IPS-NIHi11 (cell line): ENCODE results near the gene PLPP3.
"Not testable (repeated sequence)": the region's sequence is repeated elsewhere in the genome, so short reads cannot be mapped to it uniquely, and the experiment has no call there.

Experiments used
- DNase-seq: peaks from one replicate; pipeline ENCODE4 v3.0.0; 2012; ENCODE audit warnings: mixed read lengths, low spot score

PLPP3 gene

DNA sequence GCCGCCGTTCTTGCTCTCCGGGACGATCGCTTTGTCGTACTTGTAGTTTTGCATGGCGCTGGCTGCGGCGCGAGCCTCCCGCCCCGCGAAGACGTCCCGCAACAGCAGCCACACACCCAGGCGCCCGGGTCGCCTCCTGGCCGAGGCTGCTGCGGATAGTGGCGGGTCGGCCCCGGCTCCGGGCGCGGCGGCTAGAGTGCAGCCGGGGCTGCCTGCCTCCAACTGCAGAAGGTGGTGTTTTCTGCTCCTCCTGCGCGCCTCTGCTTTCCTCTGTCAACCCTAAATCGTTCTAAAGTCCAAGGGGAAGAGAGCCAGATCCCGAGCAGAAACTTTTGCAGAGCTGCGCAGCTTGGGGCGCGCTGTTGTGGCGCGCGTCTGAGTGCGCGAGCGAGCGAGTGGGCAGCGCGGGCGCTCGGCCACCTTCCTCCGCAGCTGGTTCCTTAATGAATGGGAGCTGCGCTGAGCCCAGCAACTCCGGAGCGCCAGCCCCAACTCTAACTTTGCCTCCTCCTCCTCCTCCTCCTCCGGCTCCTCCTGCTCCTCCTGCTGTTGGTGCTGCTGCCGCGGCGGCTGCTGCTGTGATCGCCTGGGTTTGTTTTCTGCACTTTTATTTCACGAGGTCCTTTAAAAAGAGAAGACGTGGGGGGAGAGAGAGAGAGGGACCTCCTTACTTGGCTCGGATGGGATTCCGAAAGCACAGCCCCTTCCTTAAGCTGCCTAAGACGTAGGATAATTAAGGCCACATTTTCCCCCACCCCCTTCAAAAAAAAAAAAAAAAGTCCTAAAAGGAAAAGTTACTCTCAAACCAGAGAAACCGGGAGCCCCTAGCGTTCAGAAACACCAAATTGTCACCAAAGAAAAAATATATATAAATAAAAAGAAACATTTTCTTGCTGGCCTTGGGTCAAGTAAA, at the start of gene PLPP3:
Gene PLPP3, minus strand, starts transcription at position 601 of the 913 bp plus-strand sequence. Its CDS starts 547 bp downstream, at position 54.
- DNase-seq, result peak; percentile 89

DNA sequence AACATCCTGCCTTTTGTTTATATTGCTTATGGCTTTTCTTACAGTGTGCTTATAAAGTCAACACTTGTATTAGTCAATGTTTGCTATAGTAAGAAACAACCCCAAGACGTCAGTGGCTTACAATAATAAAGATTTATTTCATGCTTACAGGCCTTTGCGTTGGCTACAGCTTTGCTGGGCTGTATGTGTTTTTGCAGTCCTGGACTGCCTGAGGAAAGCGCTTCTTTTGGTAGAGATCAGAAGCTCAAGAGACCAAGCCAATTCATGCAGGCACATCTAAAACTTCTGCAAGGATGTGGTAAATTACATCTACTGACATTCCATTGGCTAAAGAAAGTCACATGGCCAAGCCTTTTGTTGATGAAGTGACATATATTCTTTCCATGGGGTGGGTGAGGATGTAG, 48.3 kb upstream of the PLPP3 start:
- DNase-seq, result no peak

DNA sequence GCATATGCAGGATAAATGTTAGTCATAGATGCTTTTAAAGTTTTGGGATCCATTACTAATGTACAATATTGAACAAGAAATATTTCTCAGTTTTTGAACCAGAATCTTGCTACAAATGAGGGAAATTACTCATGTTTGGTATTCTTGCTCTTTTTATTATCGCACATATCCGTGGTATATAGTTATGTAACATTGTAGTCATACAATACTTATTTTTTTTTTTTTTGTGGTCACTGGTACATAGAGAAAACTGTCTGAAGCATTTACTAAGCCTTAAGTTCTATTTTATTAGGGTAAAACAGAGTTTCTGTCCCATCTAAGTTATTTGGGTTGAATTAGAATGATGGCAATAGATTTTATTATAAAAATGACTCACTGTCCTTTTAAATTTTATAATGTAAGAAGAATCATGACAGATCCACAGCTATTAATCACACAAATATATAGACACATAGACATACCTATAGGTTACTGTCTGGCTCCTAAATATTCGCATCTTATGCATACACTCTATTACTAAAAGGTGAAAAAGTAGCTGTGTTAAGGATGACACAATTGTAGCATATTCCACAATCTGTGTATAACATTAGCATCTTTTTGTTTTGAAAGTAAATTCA, 47.8 kb upstream of the PLPP3 start:
- no peak for DNase-seq

DNA sequence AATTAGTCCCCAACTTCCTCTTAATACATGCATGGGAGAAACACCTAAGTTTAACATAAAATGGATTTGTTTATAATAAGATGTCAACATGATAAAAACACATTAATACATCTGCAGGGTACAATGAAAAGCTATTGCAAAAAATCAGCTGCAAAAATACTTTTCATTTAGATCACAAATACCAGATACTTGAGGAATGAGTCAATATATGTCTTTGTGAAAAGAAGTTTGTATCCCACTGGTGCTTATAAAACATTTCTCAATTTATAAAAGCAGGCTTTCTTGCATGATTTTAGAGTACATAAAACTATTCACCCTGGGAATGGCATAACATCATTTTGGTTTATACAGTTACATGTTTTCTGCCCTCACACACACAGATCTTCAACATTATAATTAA, 47.2 kb upstream of the PLPP3 start:
- DNase-seq, result no peak

DNA sequence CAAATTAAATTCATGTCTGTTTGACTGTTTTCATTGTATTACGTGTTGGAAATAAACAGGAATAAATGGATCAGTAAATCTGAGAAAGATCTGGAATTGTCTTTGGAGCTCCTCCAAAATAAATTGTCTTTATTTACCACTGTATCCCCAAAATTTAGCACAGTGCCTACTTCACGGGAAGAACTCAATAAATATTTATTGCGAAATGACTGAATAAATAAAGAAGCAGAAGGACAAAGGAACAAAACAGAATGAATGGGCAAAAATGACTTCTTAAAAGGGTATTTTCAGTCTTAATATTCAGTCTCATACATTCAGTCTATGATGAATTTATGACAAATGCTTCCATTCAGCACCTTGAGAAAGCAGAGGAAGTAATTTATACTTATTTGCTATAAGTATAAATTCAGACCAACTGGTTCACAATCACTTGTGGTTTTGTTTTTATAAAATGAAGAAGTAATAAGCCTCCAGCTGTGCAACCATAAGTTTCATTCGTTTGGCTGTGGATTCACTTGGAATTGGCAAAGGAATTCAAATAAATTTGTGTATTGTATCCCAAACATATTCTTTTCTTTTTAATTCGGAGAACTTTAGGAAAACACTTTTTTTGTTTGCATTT, 46.6 kb upstream of the PLPP3 start:
- DNase-seq, result no peak

DNA sequence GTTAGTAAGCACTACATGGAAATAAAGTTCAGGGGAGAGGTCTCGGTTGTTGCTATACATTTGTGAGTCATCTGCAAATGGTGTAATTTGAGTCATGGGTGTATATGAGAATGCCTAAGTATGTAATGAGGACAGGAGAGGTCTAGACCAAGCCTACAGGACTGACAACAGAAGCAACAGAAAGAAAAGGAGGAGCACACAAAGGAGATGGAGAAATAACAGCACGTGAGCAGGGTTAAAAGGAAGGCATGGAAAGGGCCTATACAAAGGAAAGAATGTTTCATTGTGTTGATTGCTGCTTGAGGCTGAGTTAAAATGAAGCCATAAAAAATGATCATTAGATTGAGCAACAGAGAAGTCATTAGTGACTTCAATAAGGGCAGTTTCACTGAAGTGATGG, 37.8 kb upstream of the PLPP3 start:
- no peak for DNase-seq

DNA sequence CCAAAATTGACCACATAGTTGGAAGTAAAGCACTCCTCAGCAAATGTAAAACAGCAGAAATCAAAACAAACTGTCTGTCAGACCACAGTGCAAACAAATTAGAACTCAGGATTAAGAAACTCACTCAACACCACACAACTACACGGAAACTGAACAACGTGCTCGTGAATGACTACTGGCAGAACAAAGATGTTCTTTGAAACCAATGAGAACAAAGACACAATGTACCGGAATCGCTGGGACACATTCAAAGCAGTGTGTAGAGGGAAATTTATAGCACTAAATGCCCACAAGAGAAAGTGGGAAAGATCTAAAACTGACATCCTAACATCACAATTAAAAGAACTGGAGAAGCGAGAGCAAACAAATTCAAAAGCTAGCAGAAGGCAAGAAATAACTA, 31.4 kb upstream of the PLPP3 start:
- not testable (repeated sequence) for DNase-seq

DNA sequence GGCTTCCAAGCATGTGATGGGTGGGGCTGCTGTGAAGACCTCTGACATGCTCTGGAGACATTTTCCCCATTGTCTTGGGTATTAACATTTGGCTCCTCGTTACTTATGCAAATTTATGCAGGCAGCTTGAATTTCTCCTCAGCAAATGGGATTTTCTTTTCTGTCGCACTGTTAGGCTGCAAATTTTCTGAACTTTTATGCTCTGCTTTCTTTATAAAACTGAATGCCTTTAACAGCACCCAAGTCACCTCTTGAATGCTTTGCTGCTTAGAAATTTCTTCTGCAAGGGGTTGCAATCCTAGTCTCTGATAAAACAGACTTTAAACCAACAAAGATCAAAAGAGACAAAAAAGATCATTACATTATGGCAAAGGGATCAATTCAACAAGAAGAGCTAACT, 30.7 kb upstream of the PLPP3 start:
- not testable (repeated sequence) for DNase-seq

DNA sequence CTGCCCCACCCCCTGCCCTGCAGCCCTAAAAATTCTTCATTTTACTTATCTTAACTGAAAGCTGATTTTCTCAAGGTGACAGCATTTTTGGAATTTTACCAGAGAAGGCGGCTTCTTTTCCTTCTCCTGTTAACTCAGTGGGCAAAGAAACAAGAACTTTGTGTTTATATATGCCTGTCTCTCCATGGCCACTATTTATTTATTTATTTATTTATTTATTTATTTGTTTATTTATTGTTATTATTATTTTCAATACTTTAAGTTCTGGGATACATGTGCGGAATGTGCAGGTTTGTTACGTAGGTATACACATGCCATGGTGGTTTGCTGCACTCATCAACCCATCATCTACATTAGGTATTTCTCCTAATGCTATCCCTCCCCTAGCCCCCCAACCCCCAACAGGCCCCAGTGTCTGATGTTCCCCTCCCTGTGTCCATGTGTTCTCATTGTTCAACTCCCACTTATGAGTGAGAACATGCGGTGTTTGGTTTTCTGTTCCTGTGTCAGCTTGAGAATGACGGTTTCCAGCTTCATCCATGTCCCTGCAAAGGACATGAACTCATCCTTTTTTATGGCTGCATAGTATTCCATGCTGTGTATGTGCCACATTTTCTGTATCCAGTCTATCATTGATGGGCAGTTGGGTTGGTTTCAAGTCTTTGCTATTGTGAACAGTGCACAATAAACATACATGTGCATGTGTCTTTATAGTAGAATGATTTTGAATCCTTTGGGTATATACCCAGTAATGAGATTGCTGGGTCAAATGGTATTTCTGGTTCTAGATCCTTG, 16.2 kb upstream of the PLPP3 start:
- not testable (repeated sequence) for DNase-seq

DNA sequence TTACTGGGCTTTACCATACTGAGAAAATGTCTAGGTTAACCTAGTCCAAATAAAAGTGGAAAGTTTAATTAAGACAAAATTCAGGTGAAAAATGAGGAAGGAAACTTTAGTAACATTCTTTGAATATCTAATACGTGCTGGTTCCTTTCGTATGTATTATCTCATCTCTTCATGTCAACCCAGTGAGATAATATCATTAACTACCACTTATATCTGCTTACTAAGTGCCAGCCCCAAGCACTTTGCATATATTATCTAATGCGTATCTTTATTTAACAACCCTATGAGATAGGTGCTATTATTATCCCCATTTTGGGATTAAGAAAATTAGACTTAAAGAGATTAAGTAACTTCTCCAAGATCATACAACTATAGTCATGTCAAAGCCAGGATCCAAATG, 12.5 kb upstream of the PLPP3 start:
- no peak for DNase-seq

DNA sequence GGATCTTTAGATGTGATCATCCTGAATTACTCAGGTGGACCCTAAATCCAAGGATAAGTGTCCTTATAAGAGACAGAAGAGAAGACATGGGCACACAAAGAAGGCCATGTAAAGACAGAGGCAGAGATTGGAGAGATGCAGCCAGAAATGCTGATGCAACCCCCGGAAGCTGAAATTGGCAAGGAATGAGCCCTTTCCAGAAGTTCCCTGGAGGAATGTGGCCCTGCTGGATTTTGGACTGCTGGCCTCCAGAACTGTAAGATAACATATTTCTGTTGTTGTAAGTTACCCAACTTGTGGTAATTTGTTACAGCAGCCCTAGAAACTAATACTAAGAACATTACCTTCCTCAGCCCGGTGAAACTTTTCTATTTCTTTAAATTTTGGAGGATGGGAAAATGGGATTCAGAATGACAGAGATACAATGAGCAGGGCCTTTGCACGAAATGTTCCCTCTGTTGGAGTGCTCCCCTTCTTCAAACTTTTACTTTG, 11.2 kb upstream of the PLPP3 start:
- DNase-seq, result no peak

DNA sequence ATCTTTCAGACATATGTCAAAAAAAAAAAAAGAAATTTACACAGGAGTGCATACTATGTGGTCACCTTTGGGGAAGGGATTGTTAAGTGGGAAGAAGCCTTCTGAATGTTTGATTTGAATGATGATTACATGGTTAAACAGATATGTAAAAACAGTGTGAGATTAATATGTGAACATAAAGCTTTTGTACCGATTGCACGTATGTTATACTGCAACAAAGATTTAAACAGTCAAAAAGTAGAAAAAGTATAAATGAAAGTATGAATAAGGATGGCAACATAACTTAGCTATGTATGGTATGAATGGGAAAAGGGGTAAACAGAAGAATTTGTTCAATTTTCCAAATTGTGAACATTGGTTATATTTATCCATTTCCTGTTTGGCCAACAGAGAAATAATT, 10.0 kb upstream of the PLPP3 start:
- no peak for DNase-seq

DNA sequence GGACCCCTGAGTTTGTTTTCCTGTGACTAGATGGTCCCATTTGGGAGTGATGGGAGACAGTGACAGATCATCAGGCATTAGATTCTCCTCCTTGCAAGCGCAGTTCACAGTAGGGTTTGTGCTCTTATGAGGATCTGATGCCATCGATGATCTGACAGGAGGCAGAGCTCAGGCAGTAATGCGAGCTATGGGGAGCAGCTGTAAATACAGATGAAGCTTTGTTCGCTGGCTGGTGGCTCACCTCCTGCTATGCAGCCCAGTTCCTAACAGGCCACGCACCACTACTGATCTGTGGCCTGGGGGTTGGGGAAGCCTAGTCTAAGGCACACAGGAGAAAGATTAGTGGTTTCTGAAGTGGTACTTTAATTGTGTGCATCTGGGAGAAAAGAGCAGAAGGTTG, 7.1 kb upstream of the PLPP3 start:
- no peak for DNase-seq

DNA sequence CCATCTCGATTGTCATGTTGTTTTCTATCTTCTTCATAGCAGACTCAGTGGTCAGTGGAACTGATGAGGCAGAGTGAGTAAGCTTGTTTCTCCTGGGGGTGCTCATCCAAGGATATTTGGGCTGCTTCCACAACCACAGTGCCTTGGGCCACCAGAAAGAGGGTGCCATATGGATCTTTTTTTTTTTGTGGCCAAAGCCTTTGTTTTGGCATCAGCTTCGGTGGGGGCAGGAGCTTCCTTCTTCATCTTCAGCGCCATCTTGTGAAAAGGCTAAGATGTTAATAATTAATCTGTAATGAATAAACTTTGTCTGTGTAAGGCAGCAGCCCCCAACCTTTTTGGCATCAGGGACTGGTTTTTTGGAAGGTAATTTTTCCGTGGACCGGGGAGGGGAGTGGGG, 6.6 kb upstream of the PLPP3 start:
- DNase-seq, result no peak

DNA sequence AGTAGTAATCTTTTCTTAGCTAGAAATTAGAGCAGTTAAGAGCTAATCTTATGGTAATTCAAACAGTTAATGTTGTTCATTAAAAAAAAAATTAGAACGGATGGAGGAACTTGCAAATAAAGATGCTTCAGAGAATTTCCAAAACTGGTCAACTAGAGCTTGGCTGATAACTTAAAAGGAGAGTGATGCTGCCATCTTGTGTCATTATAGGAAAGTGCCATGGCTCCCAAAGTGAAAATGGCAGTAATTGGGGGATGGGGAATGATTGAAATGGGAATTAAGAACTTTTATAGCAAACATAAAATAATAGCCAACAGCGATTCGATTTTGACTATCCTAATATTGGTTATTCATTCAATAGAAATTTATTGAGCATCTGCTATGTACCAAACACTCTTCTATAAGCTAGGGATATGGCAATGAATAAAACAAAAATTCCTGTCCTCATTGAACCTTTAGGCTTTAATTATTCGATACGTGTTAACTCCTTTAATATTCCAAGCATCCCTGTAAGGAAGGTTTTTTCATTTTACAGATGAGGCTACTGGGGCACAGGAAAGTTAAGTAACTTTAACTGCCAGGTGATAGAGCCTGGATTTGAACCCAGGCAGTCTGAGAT, 5.7 kb upstream of the PLPP3 start:
- DNase-seq, result peak; percentile 43

DNA sequence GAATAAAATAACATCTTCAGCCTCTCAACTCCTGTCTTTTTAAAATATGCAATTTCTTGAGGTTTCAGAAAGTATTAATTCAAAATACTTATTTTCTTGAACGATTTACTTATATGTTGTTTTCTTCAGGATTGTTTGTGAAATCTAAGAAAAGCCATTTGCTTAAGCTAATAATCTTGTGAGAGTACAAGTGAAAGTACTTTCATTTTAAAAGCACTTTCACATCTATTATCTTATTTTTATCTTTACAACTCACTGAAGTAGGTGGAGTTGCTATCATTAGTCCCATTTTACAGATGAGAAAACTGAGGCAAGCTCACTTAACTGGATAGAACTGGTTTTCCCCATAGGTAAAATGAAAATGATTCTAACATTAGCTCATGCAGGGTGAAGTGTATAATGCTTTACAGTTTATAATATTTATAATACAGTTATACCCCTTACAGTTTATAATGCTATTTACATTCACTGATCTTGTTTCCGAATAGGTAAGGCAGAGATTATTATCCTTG, 4.7 kb upstream of the PLPP3 start:
- DNase-seq, result no peak

DNA sequence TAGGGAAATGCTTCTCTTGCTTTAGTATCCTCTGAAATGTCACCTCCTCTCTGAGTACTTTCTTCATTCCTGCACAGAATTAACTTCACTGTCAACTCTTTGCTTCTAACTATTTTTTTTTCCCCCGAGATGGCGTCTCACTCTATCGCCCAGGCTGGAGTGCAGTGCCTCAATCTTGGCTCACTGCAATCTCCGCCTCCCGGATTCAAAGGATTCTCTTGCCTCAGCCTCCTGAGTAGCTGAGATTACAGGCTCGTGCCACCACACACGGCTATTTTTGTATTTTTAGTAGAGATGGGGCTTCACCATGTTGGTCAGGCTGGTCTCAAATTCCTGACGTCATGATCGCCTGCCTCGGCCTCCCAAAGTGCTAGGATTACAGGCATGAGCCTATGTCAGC, 1.4 kb upstream of the PLPP3 start:
- DNase-seq, result no peak

DNA sequence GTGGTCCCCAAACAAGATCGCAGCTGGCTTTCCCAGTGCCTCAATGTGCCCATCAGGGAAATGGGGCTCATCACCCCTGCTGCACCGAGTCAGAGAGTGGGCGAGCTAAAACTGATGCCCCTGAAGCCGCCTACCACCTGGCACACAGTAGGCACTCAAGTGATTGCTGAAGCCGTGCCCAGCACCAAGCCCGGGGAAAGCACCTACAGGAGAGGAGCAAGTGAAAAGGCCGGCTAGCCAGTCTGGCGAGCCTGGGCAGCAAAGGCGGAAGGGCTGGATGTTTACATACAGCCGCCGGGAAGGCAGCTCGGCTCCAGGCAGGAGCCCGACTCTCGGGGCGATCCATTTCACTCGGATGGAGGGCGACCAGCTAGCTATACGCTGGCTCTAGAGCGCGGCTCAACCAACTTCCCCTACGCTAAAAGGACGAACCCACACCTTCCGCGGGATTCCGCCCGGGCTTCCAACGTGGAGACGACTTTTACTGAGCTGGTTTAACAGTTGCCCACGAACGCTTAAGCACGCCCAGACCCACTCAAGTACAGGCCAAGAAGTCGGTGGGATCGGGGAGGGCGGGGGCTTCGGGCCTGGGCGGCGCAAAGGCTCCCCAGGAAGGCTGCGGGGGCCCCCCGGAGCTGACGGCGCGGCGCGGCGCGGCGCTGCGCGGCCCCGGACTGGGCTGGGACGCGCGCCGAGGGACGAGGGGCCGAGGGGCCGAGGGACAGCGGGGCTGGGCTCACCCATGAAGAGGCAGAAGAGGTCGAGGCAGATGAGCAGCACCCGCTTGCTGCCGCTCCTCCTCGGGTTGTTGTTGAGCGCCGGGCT, 1.0 kb downstream of the PLPP3 start:
- DNase-seq, result peak; percentile 63

DNA sequence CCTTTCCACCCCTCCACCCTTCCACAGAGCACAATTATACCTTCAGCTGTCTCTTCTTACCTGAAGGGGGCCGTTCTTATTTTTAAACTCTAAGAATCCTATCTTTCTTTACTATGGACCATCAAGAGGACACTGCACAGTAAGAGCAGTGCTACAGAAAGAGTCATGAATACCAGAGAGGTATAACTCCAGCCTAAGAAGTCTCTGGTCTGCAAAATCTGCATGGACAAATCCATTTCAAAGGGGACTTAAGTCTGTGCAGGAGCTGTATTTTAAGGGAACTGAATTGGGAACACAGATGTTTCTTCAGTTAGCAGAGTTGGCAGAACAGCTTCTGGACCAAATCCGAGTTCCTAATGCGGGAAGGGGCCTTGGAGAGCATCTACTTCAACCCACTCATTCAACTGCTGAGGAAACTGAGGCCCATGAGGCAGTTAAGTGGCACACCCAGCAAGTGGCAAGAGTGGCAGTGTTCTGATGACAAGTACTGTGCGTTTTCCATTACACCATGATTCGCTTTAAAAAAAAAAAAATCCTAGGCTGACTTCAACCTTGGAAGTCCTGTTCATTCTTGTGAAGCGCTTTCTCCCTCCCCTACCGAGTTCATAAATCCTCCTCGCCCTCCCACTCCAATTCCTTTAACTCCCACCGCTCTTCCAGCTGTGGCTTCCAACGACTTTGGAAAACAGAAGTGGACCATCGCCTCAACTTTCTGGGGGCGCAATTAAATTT, 1.8 kb downstream of the PLPP3 start:
- DNase-seq, result no peak

DNA sequence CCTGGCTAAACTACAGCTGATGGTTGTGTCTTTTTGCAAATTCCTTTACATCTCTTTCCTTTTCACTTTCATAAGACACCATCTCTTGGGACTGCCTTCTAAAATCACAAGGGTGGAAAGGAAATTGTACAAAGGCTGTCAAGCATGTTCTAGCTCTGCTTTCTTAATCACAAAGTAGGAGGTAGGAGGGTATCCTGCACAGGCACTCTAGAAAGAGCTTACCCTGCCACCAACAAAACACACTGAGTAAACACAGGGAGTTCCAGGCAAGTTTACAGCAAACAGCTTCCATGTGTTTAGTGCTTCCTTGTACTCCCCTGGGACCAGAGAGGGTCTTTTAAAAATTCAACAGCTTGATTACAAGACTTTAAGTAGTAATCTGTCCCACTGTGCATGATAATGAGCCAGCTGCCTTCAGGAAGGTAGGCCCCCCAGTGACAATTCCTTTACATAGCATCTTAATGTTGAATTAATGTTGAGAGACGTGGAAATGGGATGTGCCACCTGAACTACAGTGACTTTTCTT, 2.4 kb downstream of the PLPP3 start:
- peak; percentile 29 for DNase-seq
